Lung (tissue), 12 donors: Measurements from ENCODE around the gene PTGES. TPM values are rescaled to one million over a fixed set of nuclear protein-coding genes. Genes with fewer than 3 reads are reported as not detected.

ENCODE experiments used
- ATAC-seq: fragments of 200-7000 bp; cut with Tn5 transposase; one replicate; pipeline ENCODE4 v1.9.1; 2020; ENCODE audit warnings: moderate number of reproducible peaks; ENCODE audit not compliant: insufficient read depth, low FRiP score
- DNase-seq, 3 donors: peaks; one replicate each; pipeline ENCODE4 v3.0.0-alpha.2; 2013 to 2017
- H3K27ac ChIP-seq, 2 donors: one replicate each; pipeline ENCODE4 v1.5.1; 2013; ENCODE audit warnings: mild to moderate bottlenecking in 2 of 2, moderate library complexity in 2 of 2, control low read depth in 1 of 2, inconsistent platforms in 1 of 2, low read depth in 1 of 2, low read length in 1 of 2
- H3K27me3 ChIP-seq, 3 donors: one replicate each; pipeline ENCODE4 v1.5.1; 2013; ENCODE audit warnings: low read length in 2 of 3; ENCODE audit not compliant: control insufficient read depth in 3 of 3, insufficient read depth in 3 of 3
- H3K36me3 ChIP-seq, 4 donors: one replicate each; pipeline ENCODE4 v1.5.1; 2013; ENCODE audit warnings: low read length in 4 of 4, mild to moderate bottlenecking in 1 of 4, moderate library complexity in 1 of 4; ENCODE audit not compliant: control insufficient read depth in 4 of 4, insufficient read depth in 4 of 4
- H3K4me1 ChIP-seq, 5 donors: one replicate each; pipeline ENCODE4 v1.5.1; 2013; ENCODE audit warnings: low read length in 5 of 5, mild to moderate bottlenecking in 2 of 5, moderate library complexity in 1 of 5; ENCODE audit not compliant: control insufficient read depth in 5 of 5, insufficient read depth in 5 of 5
- H3K4me3 ChIP-seq: one replicate; pipeline ENCODE4 v1.5.1; 2013; ENCODE audit warnings: mild to moderate bottlenecking, control low read depth, moderate library complexity
- H3K9ac ChIP-seq, 2 donors: one replicate each; pipeline ENCODE4 v1.5.1; 2013; ENCODE audit warnings: low read length in 2 of 2, control low read depth in 1 of 2; ENCODE audit not compliant: insufficient read depth in 1 of 2
- H3K9me3 ChIP-seq, 4 donors: one replicate each; pipeline ENCODE4 v1.5.1; 2013; ENCODE audit warnings: low read length in 3 of 4, mild to moderate bottlenecking in 1 of 4, moderate library complexity in 1 of 4; ENCODE audit not compliant: control insufficient read depth in 4 of 4, insufficient read depth in 3 of 4
- WGBS, 2 donors: extraction: QIAGEN DNeasy Blood & Tissue Kit; methylation state at CpG; one replicate each; pipeline ENCODE4 v1.1.7; 2013; 5-methylcytosine and 5-hydroxymethylcytosine counted together
- polyA plus RNA-seq, 2 donors: library from polyadenylated mRNA; stranded (reverse); fragments of 200-250 nt; gene quantifications; one replicate each; pipeline ENCODE4 v1.2.1, GENCODE V29; 2013
- total RNA-seq, 2 donors: library from RNA; depleted of rRNA in 1 of 2; stranded (reverse); fragments of >200 nt in 1 of 2; gene quantifications; one replicate each; pipeline ENCODE4 v1.2.1, GENCODE V29; 2014 to 2021
- TF ChIP-seq, protein P1 (sequence below): IDR thresholded peaks from 2 replicates; pipeline ENCODE4 v1.5.1; 2012; ENCODE audit warnings: mild to moderate bottlenecking; ENCODE audit errors: control extremely low read depth, extremely low read depth
- donor health status: control.
- donor health status: control.
- donor health status: Bipolar disorder and iron deficiency.
- donor health status: healthy.
- donor health status: DM: yes; HTN: yes; CAD: no.

Gene PTGES
- total and polyA plus RNA-seq, 4 donors: 8.0 to 19.8 (median 14.0) TPM

DNA sequence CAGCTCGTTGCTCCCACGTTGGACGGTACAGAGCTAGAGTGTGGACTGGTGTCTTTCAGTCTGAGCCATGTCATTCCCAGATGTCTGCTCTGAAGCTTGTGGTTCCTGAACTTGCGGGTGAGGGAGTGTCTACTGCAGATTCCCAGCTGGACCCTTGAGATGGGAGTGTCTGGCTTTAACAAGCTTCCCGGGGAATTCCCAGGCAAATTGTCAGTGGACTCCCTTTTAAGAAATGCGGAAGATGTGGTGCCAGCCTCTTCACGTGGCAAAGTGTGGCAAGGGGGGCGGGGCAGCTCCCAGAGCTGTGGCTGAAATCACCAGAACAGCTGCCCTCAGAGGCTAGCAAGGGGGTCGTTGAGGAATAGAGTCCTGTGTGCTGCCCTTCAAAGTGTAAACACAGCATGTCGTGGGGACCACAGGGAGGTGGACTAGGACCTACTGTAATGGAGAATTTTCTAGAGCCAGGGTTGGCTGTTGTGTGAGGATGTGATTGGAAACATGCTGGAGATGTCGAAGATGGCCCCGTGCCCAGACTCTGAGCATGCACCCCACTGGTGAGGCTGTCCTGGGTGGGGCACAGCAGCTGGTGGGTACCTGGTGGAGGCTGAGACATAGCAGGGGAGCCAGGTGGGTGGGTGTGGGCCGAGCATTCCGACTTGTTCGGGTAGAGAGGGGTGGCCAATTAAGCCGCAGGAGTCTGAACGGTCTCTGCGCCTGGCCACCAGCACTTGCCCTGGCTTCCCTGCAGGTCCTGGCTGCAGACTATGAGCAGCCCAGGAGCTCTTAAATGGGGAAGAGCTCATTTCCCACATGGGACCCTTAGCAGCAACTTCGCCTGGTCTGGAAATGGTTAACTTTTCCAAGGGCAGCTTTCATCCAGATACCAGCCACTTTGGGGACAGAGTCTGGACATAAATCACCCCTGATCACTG is 50.0 kb downstream of the PTGES start:
- 46 to 71% methylated on average over 19 of the region's 19 CpGs for WGBS, 2 donors
- TF ChIP-seq, protein P1, sequence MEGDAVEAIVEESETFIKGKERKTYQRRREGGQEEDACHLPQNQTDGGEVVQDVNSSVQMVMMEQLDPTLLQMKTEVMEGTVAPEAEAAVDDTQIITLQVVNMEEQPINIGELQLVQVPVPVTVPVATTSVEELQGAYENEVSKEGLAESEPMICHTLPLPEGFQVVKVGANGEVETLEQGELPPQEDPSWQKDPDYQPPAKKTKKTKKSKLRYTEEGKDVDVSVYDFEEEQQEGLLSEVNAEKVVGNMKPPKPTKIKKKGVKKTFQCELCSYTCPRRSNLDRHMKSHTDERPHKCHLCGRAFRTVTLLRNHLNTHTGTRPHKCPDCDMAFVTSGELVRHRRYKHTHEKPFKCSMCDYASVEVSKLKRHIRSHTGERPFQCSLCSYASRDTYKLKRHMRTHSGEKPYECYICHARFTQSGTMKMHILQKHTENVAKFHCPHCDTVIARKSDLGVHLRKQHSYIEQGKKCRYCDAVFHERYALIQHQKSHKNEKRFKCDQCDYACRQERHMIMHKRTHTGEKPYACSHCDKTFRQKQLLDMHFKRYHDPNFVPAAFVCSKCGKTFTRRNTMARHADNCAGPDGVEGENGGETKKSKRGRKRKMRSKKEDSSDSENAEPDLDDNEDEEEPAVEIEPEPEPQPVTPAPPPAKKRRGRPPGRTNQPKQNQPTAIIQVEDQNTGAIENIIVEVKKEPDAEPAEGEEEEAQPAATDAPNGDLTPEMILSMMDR: no peak
- H3K4me1 ChIP-seq: peaks cover 0 to 22% (median 9%) of the 10 kb centered on the region in 5 donors
- H3K36me3 ChIP-seq: no peaks in the 10 kb centered on the region
- H3K9ac ChIP-seq: no peak overlapping the region
- H3K27me3 ChIP-seq: peaks cover 0 to 12% (median 0%) of the 10 kb centered on the region in 3 donors
- H3K9me3 ChIP-seq: no peaks in the 10 kb centered on the region
- H3K27ac ChIP-seq: peak overlapping the region in 1 of 2 donors; percentile 0
- ATAC-seq (peak; percentile 66), DNase-seq (peak; percentile 74 to 90 (median 81))
- H3K4me3 ChIP-seq: no peak overlapping the region

DNA sequence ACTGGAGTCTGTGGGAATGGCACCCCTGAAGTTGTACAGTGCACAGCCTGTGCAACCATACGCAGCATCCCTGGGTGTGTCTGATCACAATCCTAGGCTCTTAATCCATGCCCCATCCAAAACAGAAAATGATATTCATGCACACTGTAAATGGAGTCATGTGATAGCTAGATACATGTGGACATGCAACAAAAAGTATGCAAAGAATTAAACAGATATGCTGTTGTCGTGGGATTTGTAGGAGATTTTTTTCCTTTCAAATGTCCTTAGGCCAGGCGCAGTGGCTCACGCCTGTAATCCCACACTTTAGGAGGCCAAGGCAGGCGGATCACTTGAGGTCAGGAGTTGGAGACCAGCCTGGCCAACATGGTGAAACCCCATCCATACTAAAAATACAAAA is 51.3 kb downstream of the PTGES start:
- Histone ChIP-seq H3K27me3 (peaks cover 0 to 18% (median 0%) of the 10 kb centered on the region in 3 donors), H3K9me3 (no peaks in the 10 kb centered on the region), H3K27ac (no peak overlapping the region), H3K4me1 (peaks cover 0 to 32% (median 11%) of the 10 kb centered on the region in 5 donors), H3K9ac (no peak overlapping the region), H3K4me3 (no peak overlapping the region), H3K36me3 (no peaks in the 10 kb centered on the region)
- no peak for ATAC-seq
- 87% methylated on average over 5 of the region's 5 CpGs for WGBS, 2 donors
- no peak for DNase-seq
- TF ChIP-seq, protein P1: no peak

DNA sequence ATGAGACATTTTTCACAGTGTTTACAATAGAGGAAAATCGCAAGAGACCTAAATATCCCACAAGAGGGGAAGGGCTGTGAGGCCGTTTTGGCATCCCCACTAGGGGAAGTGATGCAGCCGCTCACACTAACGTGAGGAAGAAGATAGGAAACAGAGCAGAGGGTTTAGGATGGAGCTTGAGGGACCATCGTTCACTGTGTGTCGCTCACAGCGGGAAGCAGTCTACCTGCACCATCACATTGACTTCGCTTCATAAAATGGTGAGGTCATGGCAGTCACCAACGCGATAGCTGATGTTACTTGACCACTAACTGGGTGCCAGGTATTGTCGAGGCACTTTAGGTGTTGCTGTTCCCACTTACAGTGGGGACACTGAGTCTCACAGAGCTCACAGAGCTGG is 51.8 kb downstream of the PTGES start:
- WGBS, 2 donors: 59 to 75% methylated on average over 11 of the region's 11 CpGs
- peaks cover 0 to 33% (median 11%) of the 10 kb centered on the region in 5 donors for H3K4me1 ChIP-seq
- H3K36me3 ChIP-seq: no peaks in the 10 kb centered on the region
- H3K4me3 ChIP-seq: no peak overlapping the region
- peaks cover 0 to 19% (median 0%) of the 10 kb centered on the region in 3 donors for H3K27me3 ChIP-seq
- H3K9me3 ChIP-seq: no peaks in the 10 kb centered on the region
- H3K9ac ChIP-seq: no peak overlapping the region
- TF ChIP-seq, protein P1: no peak
- DNase-seq (peak in 1 of 3 donors; percentile 19), ATAC-seq (no peak)
- H3K27ac ChIP-seq: no peak overlapping the region
